Fibroblast of lung (primary cell): ENCODE measurements around the gene OR10G3. TPM values are rescaled to one million over a fixed set of nuclear protein-coding genes. Genes with fewer than 3 reads are reported as not detected.

ENCODE experiments used
- DNase-seq, 2 donors: peaks; one replicate each; pipeline versions ENCODE4 v3.0.0 to v3.0.0-alpha.2; 2010; ENCODE audit warnings: low read depth in 2 of 2
- H2AFZ ChIP-seq: 2 replicates; pipeline ENCODE4 v1.5.1; 2012; ENCODE audit warnings: low read length, control low read depth, inconsistent platforms
- H3K27ac ChIP-seq: 2 replicates; pipeline ENCODE4 v1.5.1; 2011; ENCODE audit warnings: low read length, control low read depth; ENCODE audit not compliant: insufficient read depth
- H3K27me3 ChIP-seq: 2 replicates; pipeline ENCODE4 v1.5.1; 2011; ENCODE audit warnings: mild to moderate bottlenecking, low read length; ENCODE audit not compliant: control insufficient read depth, insufficient read depth
- H3K36me3 ChIP-seq: 2 replicates; pipeline ENCODE4 v1.5.1; 2011; ENCODE audit warnings: low read length; ENCODE audit not compliant: control insufficient read depth, insufficient read depth
- H3K4me1 ChIP-seq: 2 replicates; pipeline ENCODE4 v1.5.1; 2011; ENCODE audit warnings: low read length; ENCODE audit not compliant: control insufficient read depth, insufficient read depth; ENCODE audit errors: extremely low read depth
- H3K4me2 ChIP-seq: 2 replicates; pipeline ENCODE4 v1.5.1; 2011; ENCODE audit warnings: low read length, control low read depth; ENCODE audit not compliant: insufficient read depth; ENCODE audit errors: extremely low read depth
- H3K4me3 ChIP-seq, 4 experiments: fragments of 200-600 bp in 1 of 4; sonication (generic) in 1 of 4; replicated peaks in 1 of 4; 2 replicates each; pipeline ENCODE4 v1.5.1; 2011 to 2016; ENCODE audit warnings: low read length in 4 of 4, low read depth in 3 of 4, mild to moderate bottlenecking in 3 of 4, control low read depth in 2 of 4, inconsistent platforms in 1 of 4, mixed read lengths in 1 of 4; ENCODE audit not compliant: insufficient read depth in 1 of 4; ENCODE audit errors: control extremely low read depth in 1 of 4
- H3K79me2 ChIP-seq: 2 replicates; pipeline ENCODE4 v1.5.1; 2012; ENCODE audit warnings: mild to moderate bottlenecking, low read length, inconsistent platforms; ENCODE audit not compliant: control insufficient read depth, insufficient read depth
- H3K9ac ChIP-seq: 2 replicates; pipeline ENCODE4 v1.5.1; 2011; ENCODE audit warnings: mild to moderate bottlenecking, low read length, control low read depth; ENCODE audit not compliant: insufficient read depth
- H3K9me3 ChIP-seq: 2 replicates; pipeline ENCODE4 v1.5.1; 2012; ENCODE audit warnings: low read depth, low read length; ENCODE audit not compliant: control insufficient read depth, insufficient read depth
- H4K20me1 ChIP-seq: 2 replicates; pipeline ENCODE4 v1.5.1; 2011; ENCODE audit warnings: low read length; ENCODE audit not compliant: control insufficient read depth, insufficient read depth; ENCODE audit errors: extremely low read depth
- CTCF ChIP-seq, 2 donors: IDR thresholded peaks in 1 of 2; conservative IDR thresholded peaks in 1 of 2; 1 replicate in 1 of 2; 2 replicates in 1 of 2; pipeline ENCODE4 v1.5.1; 2011 to 2012; ENCODE audit warnings: low read length in 2 of 2, control low read depth in 1 of 2, inconsistent platforms in 1 of 2, low read depth in 1 of 2, mild to moderate bottlenecking in 1 of 2
- EZH2 ChIP-seq: IDR thresholded peaks from 2 replicates; pipeline ENCODE4 v1.5.1; 2012; ENCODE audit warnings: low read length, control low read depth, mild to moderate bottlenecking; ENCODE audit errors: missing control alignments
- polyA plus RNA-seq, 2 donors: library from polyadenylated mRNA; depleted of rRNA in 1 of 2; stranded (reverse) in 1 of 2; unstranded in 1 of 2; fragments of >200 nt; gene quantifications; 2 replicates each; pipeline ENCODE4 v1.2.1, GENCODE V29; 2011 to 2012; ENCODE audit warnings: missing spikeins in 1 of 2
- total RNA-seq: library from RNA; depleted of rRNA; stranded (reverse); fragments of >200 nt; gene quantifications from 2 replicates; pipeline ENCODE4 v1.2.1, GENCODE V29; 2014

OR10G3 gene
- total and polyA plus RNA-seq, 2 donors (not counting 1 experiment from before 2014, with no cell fraction given) = not detected

GRCh38 chr14:21575661-21576060 lies 4.2 kb downstream of the OR10G3 start:
- no peaks in the 10 kb centered on the region for H3K36me3 ChIP-seq
- DNase-seq = no peak
- H3K27ac ChIP-seq = no peak overlapping the region
- no peak overlapping the region for H2AFZ ChIP-seq
- no peaks in the 10 kb centered on the region for H3K4me1 ChIP-seq
- H3K79me2 ChIP-seq = no peaks in the 10 kb centered on the region
- H3K9me3 ChIP-seq = no peaks in the 10 kb centered on the region
- no peak for TF ChIP-seq EZH2
- TF ChIP-seq CTCF (conservative IDR thresholded peaks at IDR 0.05 in 1 of 2, IDR thresholded peaks at IDR 0.05 in 1 of 2; ENCODE audit: low read depth in 1 of 2, low read length in 2 of 2) = no peak
- H3K9ac ChIP-seq = no peak overlapping the region
- H3K4me2 ChIP-seq = no peak overlapping the region
- no peaks in the 10 kb centered on the region for H4K20me1 ChIP-seq
- H3K4me3 ChIP-seq = no peak overlapping the region
- H3K27me3 ChIP-seq = no peaks in the 10 kb centered on the region

- no peaks in the 10 kb centered on the region for H3K9me3 ChIP-seq
- no peak overlapping the region for H3K4me2 ChIP-seq
- H3K79me2 ChIP-seq = no peaks in the 10 kb centered on the region
- no peaks in the 10 kb centered on the region for H3K4me1 ChIP-seq
- no peak overlapping the region for H3K9ac ChIP-seq
- H2AFZ ChIP-seq = no peak overlapping the region
- H3K4me3 ChIP-seq = no peak overlapping the region
- H4K20me1 ChIP-seq = no peaks in the 10 kb centered on the region
- no peak for DNase-seq
- H3K27me3 ChIP-seq = no peaks in the 10 kb centered on the region
- no peak for TF ChIP-seq EZH2
- TF ChIP-seq CTCF (conservative IDR thresholded peaks at IDR 0.05 in 1 of 2, IDR thresholded peaks at IDR 0.05 in 1 of 2; ENCODE audit: low read depth in 1 of 2, low read length in 2 of 2) = no peak
- no peaks in the 10 kb centered on the region for H3K36me3 ChIP-seq
- H3K27ac ChIP-seq = no peak overlapping the region
These were observed 7.3 kb downstream of the OR10G3 start for GRCh38 chr14:21572604-21573003.

- Histone ChIP-seq H3K9me3 (no peaks in the 10 kb centered on the region), H3K4me1 (no peaks in the 10 kb centered on the region), H3K9ac (no peak overlapping the region), H3K27ac (no peak overlapping the region), H4K20me1 (no peaks in the 10 kb centered on the region), H3K4me2 (no peak overlapping the region), H3K36me3 (no peaks in the 10 kb centered on the region), H3K79me2 (no peaks in the 10 kb centered on the region), H3K4me3 (no peak overlapping the region), H2AFZ (no peak overlapping the region), H3K27me3 (no peaks in the 10 kb centered on the region)
- TF ChIP-seq CTCF (conservative IDR thresholded peaks at IDR 0.05 in 1 of 2, IDR thresholded peaks at IDR 0.05 in 1 of 2; ENCODE audit: low read depth in 1 of 2, low read length in 2 of 2) (no peak), EZH2 (no peak)
- no peak for DNase-seq
These were observed 21.1 kb downstream of the OR10G3 start for GRCh38 chr14:21558703-21559170.
